Upper lobe of left lung (tissue), 6 donors: ENCODE results near the gene RPRD1B. TPM values are rescaled to one million over a fixed set of nuclear protein-coding genes. Genes with fewer than 3 reads are reported as not detected.

Experiments
- ATAC-seq, 2 donors: fragments of 200-7000 bp; cut with Tn5 transposase; one replicate each; pipeline ENCODE4 v1.9.1; 2022; ENCODE audit warnings: mild to moderate bottlenecking in 2 of 2, moderate library complexity in 2 of 2; ENCODE audit not compliant: low FRiP score in 2 of 2
- DNase-seq, 2 donors: peaks; one replicate each; pipeline ENCODE4 v3.0.0-alpha.2; 2019 to 2020
- H3K27ac ChIP-seq, 4 donors: fragments of 200-600 bp; sonication (generic); one replicate each; pipeline ENCODE4 v1.5.1; 2016 to 2019
- H3K27me3 ChIP-seq, 4 donors: fragments of 200-600 bp; sonication (generic); one replicate each; pipeline ENCODE4 v1.5.1; 2017 to 2019
- H3K36me3 ChIP-seq, 4 donors: fragments of 200-600 bp; sonication (generic); one replicate each; pipeline ENCODE4 v1.5.1; 2016 to 2019
- H3K4me1 ChIP-seq, 4 donors: fragments of 200-600 bp; sonication (generic); one replicate each; pipeline ENCODE4 v1.5.1; 2018 to 2019
- H3K4me3 ChIP-seq, 4 donors: fragments of 200-600 bp; sonication (generic); one replicate each; pipeline ENCODE4 v1.5.1; 2017 to 2019; ENCODE audit warnings: mild to moderate bottlenecking in 2 of 4, moderate library complexity in 1 of 4
- H3K9me3 ChIP-seq, 4 donors: fragments of 200-600 bp; sonication (generic); one replicate each; pipeline ENCODE4 v1.5.1; 2018 to 2019
- EP300 ChIP-seq, 4 donors: sonication (generic); formaldehyde crosslinking; IDR thresholded peaks; one replicate each; pipeline ENCODE4 v1.5.1; 2017; ENCODE audit warnings: antibody characterized with exemption in 4 of 4, control low read depth in 2 of 4
- POLR2A ChIP-seq, 4 donors: fragments of 450-650 bp; IDR thresholded peaks; one replicate each; pipeline ENCODE4 v1.5.1; 2016 to 2017; ENCODE audit warnings: antibody characterized with exemption in 4 of 4, mild to moderate bottlenecking in 2 of 4
- POLR2AphosphoS5 ChIP-seq, 2 donors: sonication (generic); formaldehyde crosslinking; IDR thresholded peaks; one replicate each; pipeline ENCODE4 v1.5.1; 2017; ENCODE audit warnings: antibody characterized with exemption in 2 of 2
- WGBS, 2 donors: methylation state at CpG; one replicate each; pipeline ENCODE4 v1.1.5; 2017 to 2018; 5-methylcytosine and 5-hydroxymethylcytosine counted together
- total RNA-seq, 6 donors: library from RNA; depleted of rRNA in 4 of 6; stranded (reverse); fragments of >200 nt in 4 of 6; gene quantifications; one replicate each; pipeline versions ENCODE4 v1.1.0 to v1.2.1, GENCODE V29; 2016 to 2021
- TF ChIP-seq, protein P1 (sequence below), 6 experiments: fragments of 450-650 bp in 4 of 6; fragments of 200-600 bp in 2 of 6; sonication (generic) in 2 of 6; IDR thresholded peaks; one replicate each; pipeline ENCODE4 v1.5.1; 2016 to 2019; ENCODE audit warnings: antibody characterized with exemption in 6 of 6
- donor health status: DM: no; HTN: no; CAD: no; lungs with moderate emphysema.
- donor health status: DM: no; HTN: yes; CAD: no; lungs with severe emphysema.

The RPRD1B gene
- total RNA-seq, 6 donors from 2014 or later, result 26.0 to 75.4 (median 29.2) TPM

DNA sequence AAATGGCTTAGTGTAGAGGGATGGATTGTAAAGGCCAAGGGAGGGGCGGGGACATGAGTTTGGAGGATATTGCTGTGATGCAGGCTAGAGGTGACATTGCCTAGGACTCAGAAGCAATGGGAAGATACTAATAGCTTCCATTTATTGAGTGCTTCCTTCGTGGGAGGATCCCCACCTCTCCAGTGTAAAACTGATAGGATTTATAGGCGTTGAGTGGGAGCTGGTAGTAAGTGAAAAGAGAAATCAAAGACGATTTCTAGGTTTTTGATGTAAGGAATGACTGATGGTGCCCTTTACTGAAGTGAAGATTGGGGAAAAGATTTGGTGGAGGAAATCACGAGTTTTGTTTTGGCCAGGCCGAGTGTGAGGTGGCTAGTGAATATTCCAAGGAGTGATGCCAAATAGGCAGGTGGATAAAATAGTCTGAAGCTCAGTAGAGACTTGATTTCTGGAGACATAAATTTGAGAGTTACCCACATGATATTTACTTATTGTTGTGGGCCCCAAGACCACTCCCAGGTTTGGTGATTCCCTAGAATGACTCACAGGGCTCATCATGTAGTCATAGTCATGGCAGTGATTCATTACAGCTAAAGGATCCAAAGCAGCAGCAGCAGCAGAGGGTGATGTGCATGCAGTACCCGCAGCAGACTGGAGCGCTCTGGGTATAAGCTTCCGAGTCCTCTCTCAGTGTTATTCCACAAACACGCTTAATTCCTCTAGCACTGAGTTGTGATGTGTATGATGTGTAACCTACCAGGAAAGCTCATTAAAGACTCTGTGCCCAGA is 10.2 kb downstream of the RPRD1B start:
- ATAC-seq (peak in 1 of 2 donors; percentile 75), DNase-seq (no peak)
- Histone ChIP-seq H3K27ac (no peak overlapping the region), H3K4me1 (peaks cover 0 to 6% (median 1%) of the 10 kb centered on the region in 4 donors), H3K27me3 (no peaks in the 10 kb centered on the region), H3K36me3 (peaks cover 0 to 69% (median 26%) of the 10 kb centered on the region in 4 donors), H3K4me3 (no peak overlapping the region), H3K9me3 (no peaks in the 10 kb centered on the region)
- no peak for TF ChIP-seq POLR2A (IDR thresholded peaks at IDR 0.05)
- 95 to 96% methylated on average over 9 to 10 of the region's 10 CpGs for WGBS, 2 donors

DNA sequence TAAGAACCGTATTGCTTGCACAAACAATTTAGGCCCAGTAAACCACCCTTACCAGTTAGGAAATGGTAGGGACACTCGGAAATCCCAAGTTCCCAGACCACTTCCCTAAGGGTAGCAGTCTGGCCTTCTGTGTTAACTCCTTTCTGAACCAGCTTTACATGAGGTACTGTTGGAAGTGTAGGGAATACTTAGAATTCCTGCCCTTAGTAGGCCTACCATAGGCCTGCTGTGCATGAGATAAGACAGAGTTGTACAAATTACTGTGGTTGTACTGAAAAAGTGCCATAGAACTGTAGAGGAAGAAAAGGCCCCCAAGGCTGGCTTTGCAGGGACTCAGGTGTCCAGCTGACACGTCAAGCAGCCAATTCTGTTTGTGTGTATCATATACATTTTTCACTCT is 11.1 kb downstream of the RPRD1B start:
- H3K36me3 ChIP-seq, result peaks cover 0 to 76% (median 29%) of the 10 kb centered on the region in 4 donors
- 87 to 88% methylated on average over 3 of the region's 3 CpGs for WGBS, 2 donors

DNA sequence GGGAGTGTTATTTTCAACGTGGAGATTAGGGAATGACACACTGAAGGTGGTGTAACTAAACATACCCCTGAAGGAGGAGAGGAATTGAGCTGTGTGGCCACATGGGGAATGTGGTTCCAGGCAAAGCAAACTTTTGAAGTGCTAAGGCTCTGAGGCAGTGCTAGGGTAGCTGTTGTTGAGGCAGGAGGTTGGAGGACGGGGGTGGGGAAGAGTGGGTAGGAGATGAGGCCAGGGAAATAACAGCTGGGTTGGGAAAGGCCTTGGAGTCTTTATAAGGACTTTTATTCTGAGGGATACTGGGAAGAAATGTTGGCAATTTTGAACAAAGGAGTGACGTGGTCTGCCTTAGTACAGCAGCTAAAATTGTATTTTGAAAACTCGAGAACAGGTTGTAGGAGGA is 13.0 kb downstream of the RPRD1B start:
- 71 to 73% methylated on average over 4 of the region's 4 CpGs for WGBS, 2 donors
- Histone ChIP-seq H3K27me3 (no peaks in the 10 kb centered on the region), H3K4me3 (no peak overlapping the region), H3K4me1 (peaks cover 9 to 16% (median 12%) of the 10 kb centered on the region in 4 donors), H3K36me3 (peaks cover 0 to 77% (median 29%) of the 10 kb centered on the region in 4 donors), H3K27ac (no peak overlapping the region), H3K9me3 (no peaks in the 10 kb centered on the region)
- peak in 1 of 2 donors; percentile 55 for ATAC-seq
- no peak for DNase-seq
- TF ChIP-seq EP300 (IDR thresholded peaks at IDR 0.05) (no peak), POLR2AphosphoS5 (IDR thresholded peaks at IDR 0.05) (no peak), POLR2A (IDR thresholded peaks at IDR 0.05) (no peak)
- TF ChIP-seq, protein P1, sequence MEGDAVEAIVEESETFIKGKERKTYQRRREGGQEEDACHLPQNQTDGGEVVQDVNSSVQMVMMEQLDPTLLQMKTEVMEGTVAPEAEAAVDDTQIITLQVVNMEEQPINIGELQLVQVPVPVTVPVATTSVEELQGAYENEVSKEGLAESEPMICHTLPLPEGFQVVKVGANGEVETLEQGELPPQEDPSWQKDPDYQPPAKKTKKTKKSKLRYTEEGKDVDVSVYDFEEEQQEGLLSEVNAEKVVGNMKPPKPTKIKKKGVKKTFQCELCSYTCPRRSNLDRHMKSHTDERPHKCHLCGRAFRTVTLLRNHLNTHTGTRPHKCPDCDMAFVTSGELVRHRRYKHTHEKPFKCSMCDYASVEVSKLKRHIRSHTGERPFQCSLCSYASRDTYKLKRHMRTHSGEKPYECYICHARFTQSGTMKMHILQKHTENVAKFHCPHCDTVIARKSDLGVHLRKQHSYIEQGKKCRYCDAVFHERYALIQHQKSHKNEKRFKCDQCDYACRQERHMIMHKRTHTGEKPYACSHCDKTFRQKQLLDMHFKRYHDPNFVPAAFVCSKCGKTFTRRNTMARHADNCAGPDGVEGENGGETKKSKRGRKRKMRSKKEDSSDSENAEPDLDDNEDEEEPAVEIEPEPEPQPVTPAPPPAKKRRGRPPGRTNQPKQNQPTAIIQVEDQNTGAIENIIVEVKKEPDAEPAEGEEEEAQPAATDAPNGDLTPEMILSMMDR (IDR thresholded peaks at IDR 0.05), result no peak

More for the DNA sequence above, 11.1 kb downstream of the RPRD1B start:
- Histone ChIP-seq H3K27me3 (no peaks in the 10 kb centered on the region), H3K4me3 (no peak overlapping the region), H3K4me1 (peaks cover 2 to 8% (median 3%) of the 10 kb centered on the region in 4 donors), H3K27ac (no peak overlapping the region), H3K9me3 (no peaks in the 10 kb centered on the region)
- DNase-seq (no peak), ATAC-seq (no peak)
- TF ChIP-seq EP300 (IDR thresholded peaks at IDR 0.05), result no peak
- TF ChIP-seq POLR2A (IDR thresholded peaks at IDR 0.05), result no peak
- TF ChIP-seq, protein P1 (IDR thresholded peaks at IDR 0.05), result no peak
- no peak for TF ChIP-seq POLR2AphosphoS5 (IDR thresholded peaks at IDR 0.05)

DNA sequence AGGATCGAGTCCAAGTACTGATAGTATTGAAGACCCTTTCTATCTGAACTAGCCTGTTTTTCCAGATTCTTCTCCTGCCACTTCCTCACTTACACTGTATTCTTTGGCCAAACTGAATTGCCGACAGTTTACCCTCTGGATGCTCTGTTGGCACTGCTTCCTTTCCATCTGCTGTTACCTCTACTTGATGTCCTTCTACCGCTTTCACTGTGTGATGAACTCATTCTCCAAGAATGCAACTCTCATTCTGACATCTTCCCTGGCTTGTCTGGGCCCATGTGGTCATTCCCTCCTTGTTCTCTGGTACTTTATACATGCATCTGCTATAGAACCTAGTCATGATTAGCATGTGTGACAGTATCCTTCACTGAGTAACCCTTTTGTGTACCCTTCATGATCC is 16.3 kb downstream of the RPRD1B start:
- Histone ChIP-seq H3K27ac (peak overlapping the region in 1 of 4 donors; percentile 22), H3K4me3 (no peak overlapping the region), H3K27me3 (no peaks in the 10 kb centered on the region), H3K9me3 (no peaks in the 10 kb centered on the region), H3K36me3 (peaks cover 0 to 52% (median 13%) of the 10 kb centered on the region in 4 donors), H3K4me1 (peaks cover 9 to 25% (median 14%) of the 10 kb centered on the region in 4 donors)
- WGBS, 2 donors, result 67 to 76% methylated on average over 3 of the region's 3 CpGs
- DNase-seq (no peak), ATAC-seq (no peak)
- TF ChIP-seq POLR2AphosphoS5 (IDR thresholded peaks at IDR 0.05), result no peak
- TF ChIP-seq, protein P1 (IDR thresholded peaks at IDR 0.05), result no peak
- no peak for TF ChIP-seq POLR2A (IDR thresholded peaks at IDR 0.05)
- no peak for TF ChIP-seq EP300 (IDR thresholded peaks at IDR 0.05)

DNA sequence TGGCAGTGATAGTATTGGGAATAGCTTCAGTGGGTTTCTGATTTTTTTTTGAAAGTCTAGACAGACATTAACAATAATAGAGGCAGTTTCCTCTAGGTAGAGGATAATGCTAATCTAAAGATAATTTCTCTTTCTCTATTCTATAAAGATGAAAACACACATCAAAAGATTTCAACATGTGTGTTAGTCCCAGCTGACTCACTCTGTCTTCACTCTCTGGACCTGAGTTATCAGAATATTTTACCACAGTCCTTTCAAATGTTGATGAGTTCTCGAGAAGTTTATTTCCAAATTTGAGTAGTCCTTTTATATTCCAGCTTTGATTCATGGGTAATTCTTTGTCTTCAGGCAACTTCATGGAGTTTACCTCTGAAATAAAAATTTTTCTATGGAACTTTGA is 17.1 kb downstream of the RPRD1B start:
- 66 to 67% methylated on average over 1 of the region's 1 CpG for WGBS, 2 donors

More for the DNA sequence above, 17.1 kb downstream of the RPRD1B start:
- Histone ChIP-seq H3K36me3 (peaks cover 0 to 47% (median 13%) of the 10 kb centered on the region in 4 donors), H3K27ac (peak overlapping the region in 1 of 4 donors; percentile 22), H3K4me3 (no peak overlapping the region), H3K27me3 (no peaks in the 10 kb centered on the region), H3K9me3 (no peaks in the 10 kb centered on the region), H3K4me1 (peaks cover 11 to 25% (median 14%) of the 10 kb centered on the region in 4 donors)
- TF ChIP-seq, protein P1 (IDR thresholded peaks at IDR 0.05), result no peak
- no peak for TF ChIP-seq POLR2A (IDR thresholded peaks at IDR 0.05)
- TF ChIP-seq EP300 (IDR thresholded peaks at IDR 0.05), result no peak
- no peak for TF ChIP-seq POLR2AphosphoS5 (IDR thresholded peaks at IDR 0.05)
- DNase-seq (no peak), ATAC-seq (no peak)
